Calu3 (cell line): ENCODE data around the gene THADA. TPM values are rescaled to one million over a fixed set of nuclear protein-coding genes. Genes with fewer than 3 reads are reported as not detected.

Experiments
- BruUV-seq: library from RNA; stranded (reverse); fragments of 400-500 nt; replicated peaks from 2 replicates; lab custom pipeline; 2021; lab: Mats Ljungman, UMichigan
- CTCF ChIA-PET: fragments of 300-600 bp; sonication (Branson Sonifier 250); formaldehyde crosslinking; loops from one replicate; lab custom pipeline; 2022; ENCODE audit warnings: antibody characterized with exemption; lab: Charles Lee
- DNase-seq: peaks from one replicate; pipeline ENCODE4 v3.0.0; 2022
- H3K27ac Mint-ChIP-seq: one replicate; pipeline ENCODE4 v1.8.0; 2022; ENCODE audit warnings: mixed read lengths; ENCODE audit not compliant: unreplicated experiment
- H3K27me3 Mint-ChIP-seq: one replicate; pipeline ENCODE4 v1.8.0; 2022; ENCODE audit warnings: mixed read lengths; ENCODE audit not compliant: unreplicated experiment
- H3K36me3 Mint-ChIP-seq: one replicate; pipeline ENCODE4 v1.8.0; 2022; ENCODE audit warnings: mild to moderate bottlenecking, moderate library complexity, mixed read lengths; ENCODE audit not compliant: insufficient read depth, unreplicated experiment
- H3K4me1 Mint-ChIP-seq: one replicate; pipeline ENCODE4 v1.8.0; 2022; ENCODE audit warnings: mild to moderate bottlenecking, low read depth, mixed read lengths; ENCODE audit not compliant: unreplicated experiment
- H3K4me3 Mint-ChIP-seq: one replicate; pipeline ENCODE4 v1.8.0; 2022; ENCODE audit warnings: mild to moderate bottlenecking, low read depth, moderate library complexity, mixed read lengths; ENCODE audit not compliant: unreplicated experiment
- H3K9me3 Mint-ChIP-seq: one replicate; pipeline ENCODE4 v1.8.0; 2022; ENCODE audit warnings: low read depth, mixed read lengths; ENCODE audit not compliant: unreplicated experiment
- intact Hi-C: fragments of 100-400 bp; cut with micrococcal nuclease; formaldehyde crosslinking; loops from one replicate; pipeline ENCODE4 v1.10.0; 2022; ENCODE audit not compliant: unreplicated experiment
- total RNA-seq: library from RNA; stranded (reverse); gene quantifications from 2 replicates; pipeline ENCODE4 v1.2.3, GENCODE V29; 2022
- TF ChIP-seq, protein P1 (sequence below): fragments of 200-600 bp; IDR thresholded peaks from one replicate; pipeline ENCODE4 v1.8.0; 2022; ENCODE audit warnings: antibody characterized with exemption; ENCODE audit not compliant: unreplicated experiment

THADA gene
- total RNA-seq, 1 experiment from 2014 or later: 35.5 TPM

- intact Hi-C loops: no loop called here
- CTCF ChIA-PET: no interaction called here
- no peak for DNase-seq
- Mint-ChIP-seq H3K4me3 (no peak overlapping the region), H3K36me3 (no peaks in the 10 kb centered on the region), H3K4me1 (no peaks in the 10 kb centered on the region), H3K27me3 (no peaks in the 10 kb centered on the region), H3K9me3 (no peaks in the 10 kb centered on the region), H3K27ac (no peak overlapping the region)
- BruUV-seq: no TSS peak
- TF ChIP-seq, protein P1, sequence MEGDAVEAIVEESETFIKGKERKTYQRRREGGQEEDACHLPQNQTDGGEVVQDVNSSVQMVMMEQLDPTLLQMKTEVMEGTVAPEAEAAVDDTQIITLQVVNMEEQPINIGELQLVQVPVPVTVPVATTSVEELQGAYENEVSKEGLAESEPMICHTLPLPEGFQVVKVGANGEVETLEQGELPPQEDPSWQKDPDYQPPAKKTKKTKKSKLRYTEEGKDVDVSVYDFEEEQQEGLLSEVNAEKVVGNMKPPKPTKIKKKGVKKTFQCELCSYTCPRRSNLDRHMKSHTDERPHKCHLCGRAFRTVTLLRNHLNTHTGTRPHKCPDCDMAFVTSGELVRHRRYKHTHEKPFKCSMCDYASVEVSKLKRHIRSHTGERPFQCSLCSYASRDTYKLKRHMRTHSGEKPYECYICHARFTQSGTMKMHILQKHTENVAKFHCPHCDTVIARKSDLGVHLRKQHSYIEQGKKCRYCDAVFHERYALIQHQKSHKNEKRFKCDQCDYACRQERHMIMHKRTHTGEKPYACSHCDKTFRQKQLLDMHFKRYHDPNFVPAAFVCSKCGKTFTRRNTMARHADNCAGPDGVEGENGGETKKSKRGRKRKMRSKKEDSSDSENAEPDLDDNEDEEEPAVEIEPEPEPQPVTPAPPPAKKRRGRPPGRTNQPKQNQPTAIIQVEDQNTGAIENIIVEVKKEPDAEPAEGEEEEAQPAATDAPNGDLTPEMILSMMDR: no peak
Observed at GRCh38 chr2:43376523-43377198, 219.2 kb downstream of the THADA start.

- Mint-ChIP-seq H3K36me3 (no peaks in the 10 kb centered on the region), H3K4me3 (no peak overlapping the region), H3K4me1 (no peaks in the 10 kb centered on the region), H3K9me3 (no peaks in the 10 kb centered on the region), H3K27me3 (no peaks in the 10 kb centered on the region), H3K27ac (no peak overlapping the region)
- no peak for DNase-seq
- TF ChIP-seq, protein P1: no peak
- no TSS peak for BruUV-seq
- CTCF ChIA-PET: interaction anchor here (0.8 kb wide), 1 partner anchor 19 kb away, joined by 3 read pairs; no protein-coding TSS in a partner anchor
- intact Hi-C loops: no loop called here
Observed at GRCh38 chr2:43375746-43376522, 219.9 kb downstream of the THADA start.

GRCh38 chr2:43372416-43373081 lies 223.3 kb downstream of the THADA start:
- peaks cover 26% of the 10 kb centered on the region for H3K4me1 Mint-ChIP-seq
- no peak for DNase-seq
- H3K36me3 Mint-ChIP-seq: no peaks in the 10 kb centered on the region
- BruUV-seq: no TSS peak
- H3K9me3 Mint-ChIP-seq: no peaks in the 10 kb centered on the region
- H3K4me3 Mint-ChIP-seq: no peak overlapping the region
- intact Hi-C loops: no loop called here
- TF ChIP-seq, protein P1: no peak
- H3K27ac Mint-ChIP-seq: no peak overlapping the region
- H3K27me3 Mint-ChIP-seq: no peaks in the 10 kb centered on the region
- CTCF ChIA-PET: no interaction called here

DNA sequence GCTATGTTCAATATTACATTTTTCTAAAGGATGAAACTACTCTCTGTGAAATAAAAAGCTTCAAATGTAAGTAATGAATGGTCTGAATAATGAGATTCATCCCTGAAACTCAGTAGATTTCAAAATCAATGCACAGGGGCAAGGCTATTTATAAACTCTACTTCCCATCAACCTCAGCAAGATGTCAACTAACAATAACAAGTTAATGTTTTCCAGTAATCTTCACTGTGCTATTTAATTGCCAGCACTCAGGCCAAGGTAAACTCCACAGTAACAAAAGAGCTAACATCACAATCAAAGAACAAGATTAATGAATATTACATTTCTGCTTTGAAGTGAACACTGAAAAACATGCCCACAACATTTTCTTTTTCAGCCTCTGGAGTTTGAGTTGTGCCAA lies 225.1 kb downstream of the THADA start:
- CTCF ChIA-PET: interaction anchor here (1.2 kb wide), 1 partner anchor 70 kb away, joined by 3 read pairs; no protein-coding TSS in a partner anchor
- H3K27ac Mint-ChIP-seq: no peak overlapping the region
- H3K36me3 Mint-ChIP-seq: no peaks in the 10 kb centered on the region

More for the DNA sequence above, 225.1 kb downstream of the THADA start:
- H3K4me1 Mint-ChIP-seq: peaks cover 35% of the 10 kb centered on the region
- H3K27me3 Mint-ChIP-seq: no peaks in the 10 kb centered on the region
- TF ChIP-seq, protein P1: no peak
- intact Hi-C loops: no loop called here
- no peaks in the 10 kb centered on the region for H3K9me3 Mint-ChIP-seq
- BruUV-seq: no TSS peak
- no peak for DNase-seq
- H3K4me3 Mint-ChIP-seq: no peak overlapping the region
